OCI-LY1 (cell line): Measurements from ENCODE around the gene FRRS1.

ENCODE experiments used
- H2AFZ ChIP-seq: fragments of 200-600 bp; sonication (generic), shearing (Covaris generic); 2 replicates; pipeline ENCODE4 v1.6.0; 2014; ENCODE audit warnings: antibody characterized with exemption, mild to moderate bottlenecking, low read length
- H3F3A ChIP-seq: fragments of 200-600 bp; sonication (generic), shearing (Covaris generic); 2 replicates; pipeline ENCODE4 v1.6.0; 2014; ENCODE audit warnings: mild to moderate bottlenecking, antibody characterized with exemption, low read length, moderate library complexity; ENCODE audit not compliant: insufficient read depth
- H3K27ac ChIP-seq: fragments of 200-600 bp; sonication (generic); 2 replicates; pipeline ENCODE4 v1.5.1; 2014; ENCODE audit warnings: low read length, mixed run types, mild to moderate bottlenecking, low read depth; ENCODE audit not compliant: poor library complexity, severe bottlenecking
- H3K27me3 ChIP-seq: fragments of 200-600 bp; sonication (generic); 2 replicates; pipeline ENCODE4 v1.6.0; 2014; ENCODE audit warnings: antibody characterized with exemption, mild to moderate bottlenecking, low read length, moderate library complexity; ENCODE audit not compliant: insufficient read depth
- H3K36me3 ChIP-seq: fragments of 200-600 bp; sonication (generic); 2 replicates; pipeline ENCODE4 v1.6.1; 2014; ENCODE audit warnings: mild to moderate bottlenecking, antibody characterized with exemption, low read length, moderate library complexity, mixed read lengths; ENCODE audit not compliant: insufficient read depth
- H3K4me1 ChIP-seq: fragments of 200-600 bp; sonication (generic); 2 replicates; pipeline ENCODE4 v1.5.1; 2014; ENCODE audit warnings: mild to moderate bottlenecking, low read length, moderate library complexity; ENCODE audit not compliant: insufficient read depth, severe bottlenecking
- H3K4me2 ChIP-seq: fragments of 200-600 bp; sonication (generic), shearing (Covaris generic); 2 replicates; pipeline ENCODE4 v1.6.1; 2014; ENCODE audit warnings: low read length
- H3K4me3 ChIP-seq: fragments of 200-600 bp; sonication (generic); 2 replicates; pipeline ENCODE4 v1.5.1; 2014; ENCODE audit warnings: low read length, low read depth, mild to moderate bottlenecking, mixed read lengths; ENCODE audit not compliant: poor library complexity, severe bottlenecking
- H3K79me2 ChIP-seq: fragments of 200-600 bp; shearing (Covaris generic); 2 replicates; pipeline ENCODE4 v1.6.1; 2016; ENCODE audit warnings: mixed run types, low read length, mixed read lengths; ENCODE audit not compliant: insufficient read depth
- H3K9ac ChIP-seq: fragments of 200-600 bp; sonication (generic), shearing (Covaris generic); 2 replicates; pipeline ENCODE4 v1.6.1; 2014; ENCODE audit warnings: mild to moderate bottlenecking, low read length, mixed read lengths
- H3K9me2 ChIP-seq: fragments of 200-600 bp; sonication (generic), shearing (Covaris generic); 2 replicates; pipeline ENCODE4 v1.6.1; 2014; ENCODE audit warnings: low read depth, mild to moderate bottlenecking, low read length, mixed read lengths
- H3K9me3 ChIP-seq: fragments of 200-600 bp; shearing (Covaris generic); 2 replicates; pipeline ENCODE4 v1.6.1; 2014; ENCODE audit warnings: low read length, mixed read lengths
- H4K20me1 ChIP-seq: fragments of 200-600 bp; sonication (generic), shearing (Covaris generic); 2 replicates; pipeline ENCODE4 v1.6.0; 2016; ENCODE audit warnings: mild to moderate bottlenecking, low read length; ENCODE audit not compliant: insufficient read depth
- EZH2 ChIP-seq: fragments of 200-600 bp; sonication (generic), shearing (Covaris generic); IDR thresholded peaks from 2 replicates; pipeline ENCODE4 v1.8.0; 2017; ENCODE audit warnings: borderline replicate concordance, mixed run types, mild to moderate bottlenecking, antibody characterized with exemption, low read length, moderate library complexity, mixed read lengths
- TF ChIP-seq, protein P1 (sequence below): fragments of 200-600 bp; sonication (generic), shearing (Covaris generic); IDR thresholded peaks from 2 replicates; pipeline ENCODE4 v1.5.1; 2017; ENCODE audit warnings: mild to moderate bottlenecking, antibody characterized with exemption, low read length, moderate library complexity, mixed read lengths

Gene FRRS1

GRCh38 chr1:99786751-99787501, 20.5 kb upstream of the FRRS1 start:
- Histone ChIP-seq H3K4me1 (peaks cover 31% of the 10 kb centered on the region), H3K4me3 (no peak overlapping the region), H2AFZ (0 out of 2 replicates have a peak overlapping the region, but pooled peaks have one; percentile 29), H3K9me2 (no peaks in the 10 kb centered on the region), H3K9ac (no peak overlapping the region), H3K36me3 (no peaks in the 10 kb centered on the region), H3F3A (no peaks in the 10 kb centered on the region), H4K20me1 (no peaks in the 10 kb centered on the region), H3K9me3 (no peaks in the 10 kb centered on the region), H3K27me3 (no peaks in the 10 kb centered on the region), H3K79me2 (no peaks in the 10 kb centered on the region), H3K27ac (no peak overlapping the region), H3K4me2 (peak overlapping the region; percentile 37)
- TF ChIP-seq, protein P1, sequence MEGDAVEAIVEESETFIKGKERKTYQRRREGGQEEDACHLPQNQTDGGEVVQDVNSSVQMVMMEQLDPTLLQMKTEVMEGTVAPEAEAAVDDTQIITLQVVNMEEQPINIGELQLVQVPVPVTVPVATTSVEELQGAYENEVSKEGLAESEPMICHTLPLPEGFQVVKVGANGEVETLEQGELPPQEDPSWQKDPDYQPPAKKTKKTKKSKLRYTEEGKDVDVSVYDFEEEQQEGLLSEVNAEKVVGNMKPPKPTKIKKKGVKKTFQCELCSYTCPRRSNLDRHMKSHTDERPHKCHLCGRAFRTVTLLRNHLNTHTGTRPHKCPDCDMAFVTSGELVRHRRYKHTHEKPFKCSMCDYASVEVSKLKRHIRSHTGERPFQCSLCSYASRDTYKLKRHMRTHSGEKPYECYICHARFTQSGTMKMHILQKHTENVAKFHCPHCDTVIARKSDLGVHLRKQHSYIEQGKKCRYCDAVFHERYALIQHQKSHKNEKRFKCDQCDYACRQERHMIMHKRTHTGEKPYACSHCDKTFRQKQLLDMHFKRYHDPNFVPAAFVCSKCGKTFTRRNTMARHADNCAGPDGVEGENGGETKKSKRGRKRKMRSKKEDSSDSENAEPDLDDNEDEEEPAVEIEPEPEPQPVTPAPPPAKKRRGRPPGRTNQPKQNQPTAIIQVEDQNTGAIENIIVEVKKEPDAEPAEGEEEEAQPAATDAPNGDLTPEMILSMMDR: no peak
- no peak for TF ChIP-seq EZH2

DNA sequence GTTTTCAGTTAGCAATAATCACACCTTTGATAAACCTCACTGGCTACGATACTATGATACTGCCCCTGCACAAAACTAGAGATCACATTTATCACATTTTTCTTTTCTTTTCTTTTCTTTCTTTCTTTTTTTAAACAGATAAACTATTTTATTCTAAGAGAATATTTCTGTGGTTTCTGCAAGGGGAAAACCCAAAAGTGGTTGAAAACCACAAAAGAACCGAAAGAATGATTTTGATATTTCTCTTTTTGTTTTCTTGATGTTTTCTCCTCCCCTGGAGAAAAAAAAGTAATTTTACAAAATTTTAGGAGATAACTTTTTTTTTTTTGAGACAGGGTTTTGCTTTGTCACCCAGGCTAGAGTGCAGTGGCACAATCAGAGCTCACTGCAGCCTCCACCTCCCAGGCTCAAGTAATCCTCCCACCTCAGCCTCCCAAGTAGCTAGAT, 18.4 kb upstream of the FRRS1 start:
- Histone ChIP-seq H3K4me2 (no peak overlapping the region), H3K9me3 (no peaks in the 10 kb centered on the region), H4K20me1 (no peaks in the 10 kb centered on the region), H2AFZ (no peak overlapping the region), H3K79me2 (no peaks in the 10 kb centered on the region), H3K27me3 (no peaks in the 10 kb centered on the region), H3F3A (no peaks in the 10 kb centered on the region), H3K4me1 (peaks cover 36% of the 10 kb centered on the region), H3K9ac (no peak overlapping the region), H3K27ac (peak overlapping the region; percentile 48), H3K9me2 (no peaks in the 10 kb centered on the region), H3K36me3 (no peaks in the 10 kb centered on the region), H3K4me3 (no peak overlapping the region)
- no peak for TF ChIP-seq EZH2
- TF ChIP-seq, protein P1: no peak

DNA sequence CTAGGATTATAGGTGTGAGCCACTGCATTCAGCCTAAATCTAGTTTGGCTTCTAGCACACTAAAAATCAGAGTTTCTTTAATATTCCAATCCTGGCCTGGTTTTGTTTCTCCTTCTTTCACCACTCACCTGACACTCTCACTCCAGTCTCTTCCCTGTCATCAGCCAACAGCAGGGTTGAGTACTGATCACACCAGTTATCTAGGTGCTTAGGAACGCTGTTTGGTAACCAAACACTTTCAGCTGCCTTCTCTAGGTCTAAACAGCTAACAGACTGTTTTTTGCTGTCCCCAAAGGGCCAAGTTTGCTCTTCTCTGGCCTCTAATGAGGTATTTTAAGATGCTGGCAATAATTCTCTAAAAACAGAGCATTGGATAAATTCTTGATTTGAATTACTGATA, 17.7 kb upstream of the FRRS1 start:
- Histone ChIP-seq H2AFZ (no peak overlapping the region), H3K36me3 (no peaks in the 10 kb centered on the region), H3K4me3 (no peak overlapping the region), H3K4me1 (peaks cover 36% of the 10 kb centered on the region), H3K9ac (no peak overlapping the region), H3K79me2 (no peaks in the 10 kb centered on the region), H3K27ac (peak overlapping the region; percentile 48), H3K4me2 (no peak overlapping the region), H3K27me3 (no peaks in the 10 kb centered on the region), H3F3A (no peaks in the 10 kb centered on the region), H3K9me3 (no peaks in the 10 kb centered on the region), H4K20me1 (no peaks in the 10 kb centered on the region), H3K9me2 (no peaks in the 10 kb centered on the region)
- TF ChIP-seq, protein P1: no peak
- TF ChIP-seq EZH2: no peak
